HEK293 (cell line): ENCODE data around the gene NPW.

Experiments
- CTCF ChIA-PET: fragments of 350-600 bp; formaldehyde crosslinking; extraction: SDS; loops from one replicate; lab custom pipeline; 2021; ENCODE audit warnings: antibody characterized with exemption; lab: Yijun Ruan, JAX
- POLR2A ChIA-PET: fragments of 300-600 bp; formaldehyde crosslinking; extraction: SDS; loops from one replicate; lab custom pipeline; 2020; ENCODE audit warnings: antibody characterized with exemption, inconsistent platforms; lab: Yijun Ruan, JAX
- H3K27ac ChIP-seq: fragments of 200-500 bp; sonication (Bioruptor generic); 2 replicates; pipeline ENCODE4 v1.5.1; 2014; ENCODE audit warnings: low read depth, low read length, control low read depth, inconsistent platforms; ENCODE audit errors: extremely low read depth
- H3K36me3 ChIP-seq, 2 experiments: fragments of 200-500 bp in 1 of 2; sonication (Bioruptor generic) in 1 of 2; 1 replicate in 1 of 2; 2 replicates in 1 of 2; pipeline ENCODE4 v1.5.1; 2014 to 2017; ENCODE audit warnings: inconsistent platforms in 2 of 2, low read length in 2 of 2; ENCODE audit not compliant: control insufficient read depth in 2 of 2, insufficient read depth in 1 of 2
- H3K4me1 ChIP-seq: fragments of 200-500 bp; sonication (Bioruptor generic); 2 replicates; pipeline ENCODE4 v1.5.1; 2014; ENCODE audit warnings: mild to moderate bottlenecking, low read length, inconsistent platforms; ENCODE audit not compliant: control insufficient read depth, insufficient read depth
- H3K4me3 ChIP-seq: 2 replicates; pipeline ENCODE4 v1.5.1; 2011; ENCODE audit warnings: low read depth, mild to moderate bottlenecking, control low read depth, low read length, moderate library complexity
- H3K9me3 ChIP-seq: fragments of 200-500 bp; sonication (Bioruptor generic); 2 replicates; pipeline ENCODE4 v1.5.1; 2014; ENCODE audit warnings: low read depth, low read length, inconsistent platforms; ENCODE audit not compliant: control insufficient read depth, insufficient read depth
- KLF10 ChIP-seq: fragments of 450-650 bp; IDR thresholded peaks from 2 replicates; pipeline ENCODE4 v1.5.1; 2018; ENCODE audit warnings: missing biosample characterization, mild to moderate bottlenecking, missing genetic modification characterization
- PRDM1 ChIP-seq: fragments of 450-650 bp; formaldehyde crosslinking; IDR thresholded peaks from 2 replicates; pipeline ENCODE4; 2016; ENCODE audit warnings: missing biosample characterization, missing genetic modification characterization
- SP3 ChIP-seq: fragments of 450-650 bp; formaldehyde crosslinking; IDR thresholded peaks from 2 replicates; pipeline ENCODE4 v1.5.1; 2016; ENCODE audit warnings: missing biosample characterization, missing genetic modification characterization
- ZNF112 ChIP-seq: fragments of 450-650 bp; formaldehyde crosslinking; IDR thresholded peaks from 2 replicates; pipeline ENCODE4 v1.5.0; 2017; ENCODE audit warnings: missing biosample characterization, missing genetic modification characterization
- ZNF114 ChIP-seq: fragments of 450-650 bp; formaldehyde crosslinking; IDR thresholded peaks from 2 replicates; pipeline ENCODE4 v1.5.0; 2017; ENCODE audit warnings: missing biosample characterization, missing genetic modification characterization
- ZNF292 ChIP-seq: fragments of 450-650 bp; formaldehyde crosslinking; IDR thresholded peaks from 2 replicates; pipeline ENCODE4 v1.5.1; 2016; ENCODE audit warnings: low read depth, missing biosample characterization, missing genetic modification characterization, borderline replicate concordance
- ZNF394 ChIP-seq: fragments of 450-650 bp; formaldehyde crosslinking; IDR thresholded peaks from 2 replicates; pipeline ENCODE4 v1.5.1; 2016; ENCODE audit warnings: missing biosample characterization, missing genetic modification characterization, mild to moderate bottlenecking, moderate library complexity, borderline replicate concordance
- ZNF416 ChIP-seq: fragments of 450-650 bp; formaldehyde crosslinking; IDR thresholded peaks from 2 replicates; pipeline ENCODE4 v1.5.1; 2016; ENCODE audit warnings: missing biosample characterization, missing genetic modification characterization
- ZNF548 ChIP-seq: fragments of 450-650 bp; formaldehyde crosslinking; IDR thresholded peaks from 2 replicates; pipeline ENCODE4 v1.5.1; 2016; ENCODE audit warnings: missing biosample characterization, missing genetic modification characterization
- ZNF560 ChIP-seq: fragments of 450-650 bp; formaldehyde crosslinking; IDR thresholded peaks from 2 replicates; pipeline ENCODE4 v1.5.1; 2017; ENCODE audit warnings: missing biosample characterization, missing genetic modification characterization, borderline replicate concordance
- ZNF624 ChIP-seq: fragments of 450-650 bp; formaldehyde crosslinking; IDR thresholded peaks from 2 replicates; pipeline ENCODE4 v1.5.1; 2017; ENCODE audit warnings: missing biosample characterization, missing genetic modification characterization
- ZNF670 ChIP-seq: fragments of 450-650 bp; formaldehyde crosslinking; IDR thresholded peaks from 2 replicates; pipeline ENCODE4 v1.5.1; 2016; ENCODE audit warnings: missing biosample characterization, missing genetic modification characterization, low read depth
- ZNF701 ChIP-seq: fragments of 450-650 bp; formaldehyde crosslinking; IDR thresholded peaks from 2 replicates; pipeline ENCODE4 v1.5.1; 2016; ENCODE audit warnings: missing biosample characterization, missing genetic modification characterization
- ZNF747 ChIP-seq: fragments of 450-650 bp; formaldehyde crosslinking; IDR thresholded peaks from 2 replicates; pipeline ENCODE4 v1.5.1; 2016; ENCODE audit warnings: missing biosample characterization, missing genetic modification characterization
- ZNF791 ChIP-seq: fragments of 450-650 bp; formaldehyde crosslinking; IDR thresholded peaks from 2 replicates; pipeline ENCODE4 v1.5.1; 2016; ENCODE audit warnings: missing biosample characterization, missing genetic modification characterization
- TF ChIP-seq, protein P1 (sequence below): fragments of 450-650 bp; formaldehyde crosslinking; IDR thresholded peaks from 2 replicates; pipeline ENCODE4 v1.5.1; 2016; ENCODE audit warnings: missing biosample characterization, missing genetic modification characterization
- TF ChIP-seq, protein P2 (sequence below): fragments of 450-650 bp; formaldehyde crosslinking; IDR thresholded peaks from 2 replicates; pipeline ENCODE4 v1.5.1; 2016; ENCODE audit warnings: missing biosample characterization, missing genetic modification characterization

NPW gene

DNA sequence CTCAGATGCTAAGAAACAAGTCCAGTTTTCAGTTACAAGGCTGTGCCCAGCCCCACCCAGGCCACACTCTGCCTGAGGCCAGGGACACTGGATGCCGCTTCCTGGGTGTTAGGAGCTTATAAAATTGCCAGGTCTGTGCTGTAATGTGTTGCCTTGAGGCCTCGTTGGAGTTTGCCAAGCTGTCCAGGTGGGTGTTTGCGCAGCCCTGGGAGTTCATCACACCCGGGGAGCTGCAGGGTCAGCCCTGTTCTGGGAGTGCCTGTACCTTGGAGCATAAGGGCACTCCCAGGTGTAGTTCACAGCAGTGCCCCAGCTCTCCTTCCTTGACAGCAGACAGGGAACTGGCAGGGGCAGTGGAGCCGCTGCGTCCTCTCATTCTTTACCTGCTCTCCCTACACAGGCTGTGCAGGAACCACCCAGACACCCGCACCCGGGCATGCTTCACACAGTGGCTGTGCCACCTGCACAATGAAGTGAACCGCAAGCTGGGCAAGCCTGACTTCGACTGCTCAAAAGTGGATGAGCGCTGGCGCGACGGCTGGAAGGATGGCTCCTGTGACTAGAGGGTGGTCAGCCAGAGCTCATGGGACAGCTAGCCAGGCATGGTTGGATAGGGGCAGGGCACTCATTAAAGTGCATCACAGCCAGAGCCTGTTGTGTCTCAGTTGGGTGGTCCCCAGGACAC, 34.0 kb upstream of the NPW start:
- H3K9me3 ChIP-seq = no peaks in the 10 kb centered on the region
- POLR2A ChIA-PET = interaction anchor here (1.2 to 6.3 kb wide), 5 partner anchors 10 to 170 kb away, joined by 3 to 46 read pairs (median 4); partner anchors contain the start of genes RPS2 and TRAF7
- H3K27ac ChIP-seq = no peak overlapping the region
- no peak overlapping the region; the same call in 1 of the 2 replicates for H3K4me3 ChIP-seq
- CTCF ChIA-PET = interaction anchor here (0.8 to 4.5 kb wide), 4 partner anchors 19 to 156 kb away, joined by 3 to 28 read pairs (median 4); no protein-coding TSS in a partner anchor
- H3K4me1 ChIP-seq = peaks cover 9% of the 10 kb centered on the region
- TF ChIP-seq ZNF292 (tag by site-specific recombination) (no peak), ZNF416 (tag by site-specific recombination) (no peak), ZNF791 (tag by site-specific recombination) (no peak), ZNF114 (tag by site-specific recombination) (no peak), ZNF548 (tag by site-specific recombination) (no peak)
- TF ChIP-seq, protein P1, sequence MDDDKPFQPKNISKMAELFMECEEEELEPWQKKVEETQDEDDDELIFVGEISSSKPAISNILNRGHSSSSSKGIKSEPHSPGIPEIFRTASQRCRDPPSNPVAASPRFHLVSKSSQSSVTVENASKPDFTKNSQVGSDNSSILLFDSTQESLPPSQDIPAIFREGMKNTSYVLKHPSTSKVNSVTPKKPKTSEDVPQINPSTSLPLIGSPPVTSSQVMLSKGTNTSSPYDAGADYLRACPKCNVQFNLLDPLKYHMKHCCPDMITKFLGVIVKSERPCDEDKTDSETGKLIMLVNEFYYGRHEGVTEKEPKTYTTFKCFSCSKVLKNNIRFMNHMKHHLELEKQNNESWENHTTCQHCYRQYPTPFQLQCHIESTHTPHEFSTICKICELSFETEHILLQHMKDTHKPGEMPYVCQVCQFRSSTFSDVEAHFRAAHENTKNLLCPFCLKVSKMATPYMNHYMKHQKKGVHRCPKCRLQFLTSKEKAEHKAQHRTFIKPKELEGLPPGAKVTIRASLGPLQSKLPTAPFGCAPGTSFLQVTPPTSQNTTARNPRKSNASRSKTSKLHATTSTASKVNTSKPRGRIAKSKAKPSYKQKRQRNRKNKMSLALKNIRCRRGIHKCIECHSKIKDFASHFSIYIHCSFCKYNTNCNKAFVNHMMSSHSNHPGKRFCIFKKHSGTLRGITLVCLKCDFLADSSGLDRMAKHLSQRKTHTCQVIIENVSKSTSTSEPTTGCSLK (tag by site-specific recombination) = no peak
- TF ChIP-seq, protein P2, sequence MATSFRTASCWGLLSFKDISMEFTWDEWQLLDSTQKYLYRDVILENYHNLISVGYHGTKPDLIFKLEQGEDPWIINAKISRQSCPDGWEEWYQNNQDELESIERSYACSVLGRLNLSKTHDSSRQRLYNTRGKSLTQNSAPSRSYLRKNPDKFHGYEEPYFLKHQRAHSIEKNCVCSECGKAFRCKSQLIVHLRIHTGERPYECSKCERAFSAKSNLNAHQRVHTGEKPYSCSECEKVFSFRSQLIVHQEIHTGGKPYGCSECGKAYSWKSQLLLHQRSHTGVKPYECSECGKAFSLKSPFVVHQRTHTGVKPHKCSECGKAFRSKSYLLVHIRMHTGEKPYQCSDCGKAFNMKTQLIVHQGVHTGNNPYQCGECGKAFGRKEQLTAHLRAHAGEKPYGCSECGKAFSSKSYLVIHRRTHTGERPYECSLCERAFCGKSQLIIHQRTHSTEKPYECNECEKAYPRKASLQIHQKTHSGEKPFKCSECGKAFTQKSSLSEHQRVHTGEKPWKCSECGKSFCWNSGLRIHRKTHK = no peak
- H3K36me3 ChIP-seq = peaks cover 0 to 22% of the 10 kb centered on the region in 2 experiments; a peak in 1 of 3 replicates

DNA sequence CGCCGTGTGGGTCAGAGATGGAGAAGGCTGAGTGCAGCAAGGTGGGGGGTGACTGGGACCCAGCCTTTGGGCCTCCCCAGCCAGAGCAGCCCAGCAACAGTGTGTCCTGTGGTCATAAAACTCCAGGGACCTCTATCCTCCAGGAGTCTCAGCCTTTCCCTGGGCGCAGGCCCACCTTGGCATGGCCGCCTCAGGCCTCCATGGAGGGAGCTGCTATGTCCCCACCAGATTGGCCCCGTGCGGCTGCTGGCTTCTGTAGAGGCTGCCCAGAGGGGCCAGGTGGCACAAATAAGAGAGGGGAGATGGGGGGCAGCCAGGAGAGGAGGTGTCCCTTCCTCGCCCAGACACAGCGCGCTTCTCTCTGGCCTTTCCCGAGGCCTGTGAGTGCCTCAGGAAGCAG, 32.4 kb upstream of the NPW start:
- CTCF ChIA-PET = interaction anchor here (1.4 to 4.5 kb wide), 2 partner anchors 17 to 123 kb away, joined by 3 to 28 read pairs; no protein-coding TSS in a partner anchor
- no peak overlapping the region for H3K27ac ChIP-seq
- peaks cover 10% of the 10 kb centered on the region for H3K4me1 ChIP-seq
- no peak overlapping the region for H3K4me3 ChIP-seq
- H3K36me3 ChIP-seq = peaks cover 0 to 22% of the 10 kb centered on the region in 2 experiments; a peak in 1 of 3 replicates
- no peaks in the 10 kb centered on the region for H3K9me3 ChIP-seq
- no peak for TF ChIP-seq ZNF394 (tag by site-specific recombination)
- TF ChIP-seq ZNF670 (tag by site-specific recombination) = no peak
- TF ChIP-seq KLF10 = no peak
- no peak for TF ChIP-seq ZNF701
- TF ChIP-seq ZNF747 (tag by site-specific recombination) = no peak
- no peak for TF ChIP-seq SP3 (tag by site-specific recombination)
- TF ChIP-seq ZNF560 (tag by site-specific recombination) = no peak
- no peak for TF ChIP-seq ZNF624 (tag by site-specific recombination)
- TF ChIP-seq PRDM1 (tag by site-specific recombination) = no peak
- no peak for TF ChIP-seq ZNF112
- TF ChIP-seq, all 188 proteins: peak for 0
- POLR2A ChIA-PET = interaction anchor here (0.6 to 6.3 kb wide), 5 partner anchors 9 to 217 kb away, joined by 3 to 46 read pairs (median 4); partner anchors contain the start of genes RPS2 and TRAF7
